Measurements from ENCODE around the gene ERC2.
"Not testable (repeated sequence)": the region's sequence is repeated elsewhere in the genome, so short reads cannot be mapped to it uniquely, and the experiment has no call there.

Gene ERC2

GRCh38 chr3:55857633-55858032 is 610.6 kb downstream of the ERC2 start:
- Histone ChIP-seq H3K4me1 (ENCODE audit: control insufficient read depth, insufficient read depth, low read length) (peaks cover 22% of the 10 kb centered on the region), H3K27me3 (ENCODE audit: control insufficient read depth, insufficient read depth, low read length) (no peaks in the 10 kb centered on the region), H3K4me3 (ENCODE audit: low read depth, low read length) (no peak overlapping the region), H3K9ac (ENCODE audit: low read depth, low read length) (no peak overlapping the region), H3K27ac (ENCODE audit: low read depth, low read length) (no peak overlapping the region), H3K9me3 (ENCODE audit: control insufficient read depth, insufficient read depth, low read length) (no peaks in the 10 kb centered on the region), H3K36me3 (ENCODE audit: control insufficient read depth, insufficient read depth, low read length) (no peaks in the 10 kb centered on the region)

DNA sequence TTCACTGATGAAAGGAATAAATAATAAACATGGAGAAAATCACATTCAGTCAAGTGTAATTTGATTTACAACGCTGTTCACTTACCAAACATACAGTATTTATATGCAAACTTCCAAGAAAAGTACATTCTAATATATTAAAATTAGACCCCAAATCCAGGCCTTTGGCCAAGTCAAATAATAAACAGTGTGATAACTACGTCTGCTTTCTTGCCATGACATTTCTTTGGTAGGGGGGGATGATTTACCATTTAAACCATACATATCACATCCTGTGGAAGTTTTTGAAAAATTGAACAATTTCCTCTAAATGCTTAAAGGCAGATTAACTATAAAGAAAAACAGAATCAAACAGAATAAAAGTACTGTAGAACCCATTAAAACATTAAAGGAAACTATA is 613.0 kb downstream of the ERC2 start:
- Histone ChIP-seq H3K27ac (ENCODE audit: low read depth, low read length) (no peak overlapping the region), H3K9ac (ENCODE audit: low read depth, low read length) (no peak overlapping the region), H3K27me3 (ENCODE audit: control insufficient read depth, insufficient read depth, low read length) (no peaks in the 10 kb centered on the region), H3K9me3 (ENCODE audit: control insufficient read depth, insufficient read depth, low read length) (no peaks in the 10 kb centered on the region), H3K4me3 (ENCODE audit: low read depth, low read length) (no peak overlapping the region), H3K36me3 (ENCODE audit: control insufficient read depth, insufficient read depth, low read length) (no peaks in the 10 kb centered on the region), H3K4me1 (ENCODE audit: control insufficient read depth, insufficient read depth, low read length) (peaks cover 17% of the 10 kb centered on the region)

- no peak overlapping the region for H3K4me3 ChIP-seq (ENCODE audit: low read depth, low read length)
These were observed 613.8 kb downstream of the ERC2 start for GRCh38 chr3:55854494-55854893.

GRCh38 chr3:55852326-55852725 is 615.9 kb downstream of the ERC2 start:
- H3K4me3 ChIP-seq (ENCODE audit: low read depth, low read length) = no peak overlapping the region
- H3K27me3 ChIP-seq (ENCODE audit: control insufficient read depth, insufficient read depth, low read length) = no peaks in the 10 kb centered on the region
- no peaks in the 10 kb centered on the region for H3K9me3 ChIP-seq (ENCODE audit: control insufficient read depth, insufficient read depth, low read length)
- H3K36me3 ChIP-seq (ENCODE audit: control insufficient read depth, insufficient read depth, low read length) = no peaks in the 10 kb centered on the region
- no peak overlapping the region for H3K27ac ChIP-seq (ENCODE audit: low read depth, low read length)
- H3K4me1 ChIP-seq (ENCODE audit: control insufficient read depth, insufficient read depth, low read length) = peaks cover 5% of the 10 kb centered on the region; the same call in 1 of the 2 replicates
- H3K9ac ChIP-seq (ENCODE audit: low read depth, low read length) = no peak overlapping the region

More at GRCh38 chr3:55854494-55854893, 613.8 kb downstream of the ERC2 start:
- Histone ChIP-seq H3K27ac (ENCODE audit: low read depth, low read length) (peak overlapping the region; percentile 63), H3K27me3 (ENCODE audit: control insufficient read depth, insufficient read depth, low read length) (no peaks in the 10 kb centered on the region), H3K9me3 (ENCODE audit: control insufficient read depth, insufficient read depth, low read length) (no peaks in the 10 kb centered on the region), H3K4me1 (ENCODE audit: control insufficient read depth, insufficient read depth, low read length) (peaks cover 11% of the 10 kb centered on the region; the same call in 1 of the 2 replicates), H3K9ac (ENCODE audit: low read depth, low read length) (no peak overlapping the region), H3K36me3 (ENCODE audit: control insufficient read depth, insufficient read depth, low read length) (no peaks in the 10 kb centered on the region)

- no peak overlapping the region for H3K27ac ChIP-seq (ENCODE audit: low read depth, low read length)
- no peaks in the 10 kb centered on the region for H3K4me1 ChIP-seq (ENCODE audit: control insufficient read depth, insufficient read depth, low read length)
- H3K4me3 ChIP-seq (ENCODE audit: low read depth, low read length) = no peak overlapping the region
- H3K9ac ChIP-seq (ENCODE audit: low read depth, low read length) = no peak overlapping the region
- H3K36me3 ChIP-seq (ENCODE audit: control insufficient read depth, insufficient read depth, low read length) = no peaks in the 10 kb centered on the region
- H3K9me3 ChIP-seq (ENCODE audit: control insufficient read depth, insufficient read depth, low read length) = no peaks in the 10 kb centered on the region
- H3K27me3 ChIP-seq (ENCODE audit: control insufficient read depth, insufficient read depth, low read length) = no peaks in the 10 kb centered on the region
These were observed 626.1 kb downstream of the ERC2 start for GRCh38 chr3:55842204-55842603.

- not testable (repeated sequence) for H3K27me3 ChIP-seq (ENCODE audit: control insufficient read depth, insufficient read depth, low read length); H3K9ac ChIP-seq (ENCODE audit: low read depth, low read length); H3K27ac ChIP-seq (ENCODE audit: low read depth, low read length); H3K4me1 ChIP-seq (ENCODE audit: control insufficient read depth, insufficient read depth, low read length); H3K4me3 ChIP-seq (ENCODE audit: low read depth, low read length); H3K36me3 ChIP-seq (ENCODE audit: control insufficient read depth, insufficient read depth, low read length); H3K9me3 ChIP-seq (ENCODE audit: control insufficient read depth, insufficient read depth, low read length)
These were observed 636.4 kb downstream of the ERC2 start for GRCh38 chr3:55831876-55832275.

DNA sequence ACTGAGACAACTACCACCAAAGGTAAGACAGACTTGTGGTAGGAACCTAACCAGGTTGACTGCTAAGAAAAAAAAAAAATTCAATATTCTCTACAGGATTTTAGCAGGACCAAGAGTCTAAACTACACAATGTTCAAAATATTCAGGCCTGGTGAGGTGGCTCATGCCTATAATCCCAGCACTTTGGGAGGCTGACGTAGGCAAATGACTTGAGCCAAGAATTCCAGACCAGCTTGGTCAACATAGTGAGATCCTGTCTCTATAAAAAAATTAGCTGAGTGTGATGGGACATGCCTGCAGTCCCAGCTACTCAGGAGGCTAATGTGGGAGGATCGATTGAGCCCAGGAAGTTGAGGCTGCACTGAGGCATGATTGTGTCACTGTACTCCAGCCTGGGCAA is 639.6 kb downstream of the ERC2 start:
- Histone ChIP-seq H3K4me1 (ENCODE audit: control insufficient read depth, insufficient read depth, low read length) (no peaks in the 10 kb centered on the region), H3K9me3 (ENCODE audit: control insufficient read depth, insufficient read depth, low read length) (no peaks in the 10 kb centered on the region), H3K9ac (ENCODE audit: low read depth, low read length) (no peak overlapping the region), H3K4me3 (ENCODE audit: low read depth, low read length) (no peak overlapping the region), H3K36me3 (ENCODE audit: control insufficient read depth, insufficient read depth, low read length) (no peaks in the 10 kb centered on the region), H3K27ac (ENCODE audit: low read depth, low read length) (no peak overlapping the region), H3K27me3 (ENCODE audit: control insufficient read depth, insufficient read depth, low read length) (no peaks in the 10 kb centered on the region)

- Histone ChIP-seq H3K4me3 (ENCODE audit: low read depth, low read length) (no peak overlapping the region), H3K4me1 (ENCODE audit: control insufficient read depth, insufficient read depth, low read length) (no peaks in the 10 kb centered on the region), H3K36me3 (ENCODE audit: control insufficient read depth, insufficient read depth, low read length) (no peaks in the 10 kb centered on the region), H3K9ac (ENCODE audit: low read depth, low read length) (no peak overlapping the region), H3K9me3 (ENCODE audit: control insufficient read depth, insufficient read depth, low read length) (no peaks in the 10 kb centered on the region), H3K27me3 (ENCODE audit: control insufficient read depth, insufficient read depth, low read length) (no peaks in the 10 kb centered on the region), H3K27ac (ENCODE audit: low read depth, low read length) (no peak overlapping the region)
These were observed 640.5 kb downstream of the ERC2 start for GRCh38 chr3:55827786-55828185.

GRCh38 chr3:55826731-55827496 is 641.4 kb downstream of the ERC2 start:
- Histone ChIP-seq H3K27me3 (ENCODE audit: control insufficient read depth, insufficient read depth, low read length) (no peaks in the 10 kb centered on the region), H3K27ac (ENCODE audit: low read depth, low read length) (no peak overlapping the region), H3K4me3 (ENCODE audit: low read depth, low read length) (no peak overlapping the region), H3K36me3 (ENCODE audit: control insufficient read depth, insufficient read depth, low read length) (no peaks in the 10 kb centered on the region), H3K4me1 (ENCODE audit: control insufficient read depth, insufficient read depth, low read length) (no peaks in the 10 kb centered on the region), H3K9ac (ENCODE audit: low read depth, low read length) (no peak overlapping the region), H3K9me3 (ENCODE audit: control insufficient read depth, insufficient read depth, low read length) (no peaks in the 10 kb centered on the region)

DNA sequence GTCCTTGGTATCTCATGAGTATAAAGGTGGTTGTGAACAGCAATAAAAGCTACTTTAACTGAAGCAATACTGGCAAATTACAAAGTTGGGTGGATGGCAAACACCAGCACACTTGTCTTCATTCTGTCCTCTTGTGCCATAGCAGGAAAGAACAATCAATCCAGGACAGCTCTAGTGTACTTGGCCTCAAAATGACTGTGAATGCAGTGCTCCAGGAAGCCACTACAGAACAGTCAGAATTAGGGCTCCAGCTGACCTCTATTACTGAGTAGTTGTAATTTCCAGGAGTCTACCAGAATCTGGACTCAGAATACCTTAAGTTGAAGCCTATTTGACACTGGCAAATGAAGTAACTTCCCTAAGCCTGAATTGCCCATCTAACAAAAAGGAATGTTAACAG is 642.2 kb downstream of the ERC2 start:
- H3K9ac ChIP-seq (ENCODE audit: low read depth, low read length) = no peak overlapping the region
- no peaks in the 10 kb centered on the region for H3K4me1 ChIP-seq (ENCODE audit: control insufficient read depth, insufficient read depth, low read length)
- H3K9me3 ChIP-seq (ENCODE audit: control insufficient read depth, insufficient read depth, low read length) = no peaks in the 10 kb centered on the region
- H3K27me3 ChIP-seq (ENCODE audit: control insufficient read depth, insufficient read depth, low read length) = no peaks in the 10 kb centered on the region
- no peak overlapping the region for H3K4me3 ChIP-seq (ENCODE audit: low read depth, low read length)
- H3K36me3 ChIP-seq (ENCODE audit: control insufficient read depth, insufficient read depth, low read length) = no peaks in the 10 kb centered on the region
- H3K27ac ChIP-seq (ENCODE audit: low read depth, low read length) = no peak overlapping the region

- Histone ChIP-seq H3K4me1 (ENCODE audit: control insufficient read depth, insufficient read depth, low read length) (no peaks in the 10 kb centered on the region), H3K9ac (ENCODE audit: low read depth, low read length) (no peak overlapping the region), H3K36me3 (ENCODE audit: control insufficient read depth, insufficient read depth, low read length) (no peaks in the 10 kb centered on the region), H3K4me3 (ENCODE audit: low read depth, low read length) (no peak overlapping the region), H3K9me3 (ENCODE audit: control insufficient read depth, insufficient read depth, low read length) (no peaks in the 10 kb centered on the region), H3K27me3 (ENCODE audit: control insufficient read depth, insufficient read depth, low read length) (no peaks in the 10 kb centered on the region), H3K27ac (ENCODE audit: low read depth, low read length) (no peak overlapping the region)
These were observed 643.9 kb downstream of the ERC2 start for GRCh38 chr3:55824406-55824805.

Data from HUES48 (cell line).